ENCODE data around the gene MID1.
A peak's percentile ranks its signal among the peaks of the same experiment; 100 is the strongest.
"Not testable (repeated sequence)": the region's sequence is repeated elsewhere in the genome, so short reads cannot be mapped to it uniquely, and the experiment has no call there.

The MID1 gene

DNA sequence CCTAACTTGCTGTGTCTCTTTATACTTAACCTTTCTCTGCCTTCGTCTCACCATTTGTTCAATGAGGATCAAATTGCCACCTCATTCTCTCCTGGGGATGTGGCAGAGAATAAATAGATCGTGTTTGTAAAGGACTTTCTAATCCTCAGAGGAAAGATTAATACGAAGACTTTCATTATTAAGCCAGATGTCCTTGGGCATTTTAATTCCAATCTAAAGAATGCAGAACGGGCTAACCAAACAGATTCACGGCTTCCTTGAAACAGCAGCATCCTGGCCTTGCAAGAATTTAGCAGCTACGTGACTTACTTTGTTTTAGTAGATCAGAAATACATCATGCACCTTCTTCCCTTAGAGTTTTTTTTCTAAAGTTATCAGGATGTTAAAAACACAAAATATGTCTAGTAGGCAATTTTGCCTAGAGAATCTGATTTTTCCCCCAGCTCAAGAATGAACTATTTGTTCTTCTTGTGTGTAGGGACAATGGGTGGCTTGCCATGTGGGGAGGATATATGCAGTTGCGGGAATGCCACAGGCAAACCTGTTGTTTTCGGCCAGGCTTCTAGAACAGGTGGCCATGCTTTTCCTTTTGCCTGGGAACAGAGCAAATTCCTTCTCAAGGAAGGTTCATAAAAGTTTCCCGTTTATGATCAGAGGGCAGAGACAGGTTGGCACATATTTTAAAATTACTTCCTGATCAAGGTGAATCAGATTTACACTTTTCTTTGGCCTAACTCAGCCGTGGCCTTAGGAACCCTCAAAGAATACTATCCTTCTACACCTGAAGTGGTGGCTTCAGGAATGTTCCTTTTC lies 3.0 kb downstream of the MID1 start:
- no peak for DNase-seq

- peak; percentile 15 for DNase-seq
These were observed 4.2 kb downstream of the MID1 start for GRCh38 chrX:10615931-10616774.

GRCh38 chrX:10612215-10612614 lies 8.2 kb downstream of the MID1 start:
- no peak for DNase-seq

GRCh38 chrX:10611441-10612090 lies 8.8 kb downstream of the MID1 start:
- DNase-seq, result no peak

GRCh38 chrX:10608099-10608498 lies 12.3 kb downstream of the MID1 start:
- DNase-seq, result no peak

GRCh38 chrX:10607233-10607632 lies 13.2 kb downstream of the MID1 start:
- no peak for DNase-seq

DNA sequence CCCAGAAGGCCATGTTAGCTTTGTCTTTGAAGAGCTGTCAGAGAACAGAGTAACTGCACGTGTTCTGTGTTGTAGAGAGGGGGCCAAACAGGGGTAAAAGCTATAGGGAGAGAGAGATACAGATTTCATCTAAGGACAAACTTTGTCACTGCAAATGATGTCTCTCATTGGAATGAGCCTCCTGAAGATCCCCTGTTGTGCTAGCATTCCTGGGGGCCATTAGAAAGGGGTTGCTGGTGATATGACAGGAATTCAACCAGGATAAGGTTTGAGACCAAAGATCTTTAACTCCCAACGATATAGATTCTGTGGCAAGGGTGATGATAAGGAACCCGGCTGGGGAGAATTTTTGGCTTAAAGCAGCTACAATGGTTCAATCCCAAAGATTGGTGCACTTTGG lies 16.8 kb downstream of the MID1 start:
- DNase-seq, result no peak

DNA sequence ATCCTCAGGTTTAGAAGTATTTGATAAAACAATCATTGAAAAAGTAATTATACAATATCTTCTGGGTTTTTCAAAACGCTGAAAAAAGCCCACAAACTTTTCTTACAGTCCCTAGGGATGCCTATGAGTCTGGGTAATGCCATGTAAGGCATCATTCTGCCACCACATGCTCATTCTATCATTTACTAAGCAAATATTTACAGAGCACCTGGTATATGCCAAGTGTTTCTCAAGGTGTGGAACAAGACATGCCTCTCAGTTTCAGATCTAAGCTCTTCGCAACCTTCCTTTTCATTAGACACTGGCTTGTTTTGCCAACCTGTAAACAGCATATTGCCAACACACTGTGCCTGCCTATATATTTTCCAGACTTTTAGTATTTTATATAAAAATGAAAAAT lies 17.7 kb downstream of the MID1 start:
- no peak for DNase-seq

DNA sequence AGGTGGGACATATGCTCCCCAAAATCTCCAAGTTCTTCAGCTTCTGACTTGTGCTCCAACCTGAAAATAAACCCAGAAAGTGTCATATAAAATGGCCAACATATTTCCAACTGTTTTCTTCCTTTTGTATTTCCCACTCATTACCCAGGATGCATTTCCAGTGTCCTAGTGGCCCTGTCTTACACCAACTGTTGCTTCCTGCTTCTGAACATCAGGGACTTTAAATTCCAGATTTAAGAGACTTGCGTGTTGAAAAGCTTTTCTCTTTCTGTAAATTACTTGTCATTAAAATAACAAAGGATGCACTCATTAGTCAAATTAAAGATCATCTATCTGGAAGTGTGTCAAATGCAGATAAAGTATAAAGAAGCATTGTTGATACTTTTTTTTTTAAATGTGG lies 19.9 kb downstream of the MID1 start:
- DNase-seq, result no peak

GRCh38 chrX:10598540-10598939 lies 21.8 kb downstream of the MID1 start:
- no peak for DNase-seq

GRCh38 chrX:10597871-10598270 lies 22.5 kb downstream of the MID1 start:
- DNase-seq, result no peak

GRCh38 chrX:10591363-10592335 lies 28.7 kb downstream of the MID1 start:
- no peak for DNase-seq

DNA sequence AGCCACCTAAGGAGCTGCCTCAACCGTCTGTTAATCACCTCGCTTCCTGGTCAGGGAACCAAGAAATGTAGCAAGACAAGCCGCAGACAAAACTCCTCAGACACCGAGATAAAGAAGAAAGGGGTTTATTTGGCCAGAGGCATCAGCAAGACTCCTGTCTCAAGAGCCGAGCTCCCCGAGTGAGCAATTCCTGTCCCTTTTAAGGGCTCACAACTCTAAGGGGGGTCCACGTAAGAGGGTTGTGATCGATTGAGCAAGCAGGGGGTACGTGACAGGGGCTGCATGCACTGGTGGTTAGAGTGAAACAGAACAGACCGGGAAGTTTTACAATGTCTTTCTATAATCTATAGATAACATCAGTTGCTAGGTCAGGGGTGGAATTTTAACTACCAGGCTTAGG lies 30.6 kb downstream of the MID1 start:
- not testable (repeated sequence) for DNase-seq

GRCh38 chrX:10589098-10589497 lies 31.3 kb downstream of the MID1 start:
- no peak for DNase-seq

GRCh38 chrX:10584882-10585281 lies 35.5 kb downstream of the MID1 start:
- not testable (repeated sequence) for DNase-seq

DNA sequence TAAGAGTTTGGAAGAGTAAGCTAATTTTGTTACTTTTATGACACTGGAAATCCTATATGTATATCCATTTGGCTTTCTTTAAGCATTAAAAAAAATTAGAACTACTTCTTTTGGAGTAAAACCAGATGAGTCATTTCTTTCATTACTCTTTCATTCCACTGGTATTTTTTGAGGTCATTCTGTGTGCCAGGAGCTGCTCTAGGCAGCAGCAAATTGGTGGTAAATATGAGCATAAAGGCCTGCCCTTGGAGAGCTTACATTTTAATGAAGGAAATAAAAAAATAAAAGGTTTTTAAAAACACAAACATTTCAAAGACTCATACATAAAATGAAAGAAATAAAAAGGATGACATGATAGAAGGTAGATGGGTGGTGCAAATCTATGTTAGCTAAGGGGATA lies 37.4 kb downstream of the MID1 start:
- DNase-seq, result no peak

GRCh38 chrX:10582215-10582733 lies 38.1 kb downstream of the MID1 start:
- no peak for DNase-seq

GRCh38 chrX:10579112-10580011 lies 41.0 kb downstream of the MID1 start:
- DNase-seq, result no peak

DNA sequence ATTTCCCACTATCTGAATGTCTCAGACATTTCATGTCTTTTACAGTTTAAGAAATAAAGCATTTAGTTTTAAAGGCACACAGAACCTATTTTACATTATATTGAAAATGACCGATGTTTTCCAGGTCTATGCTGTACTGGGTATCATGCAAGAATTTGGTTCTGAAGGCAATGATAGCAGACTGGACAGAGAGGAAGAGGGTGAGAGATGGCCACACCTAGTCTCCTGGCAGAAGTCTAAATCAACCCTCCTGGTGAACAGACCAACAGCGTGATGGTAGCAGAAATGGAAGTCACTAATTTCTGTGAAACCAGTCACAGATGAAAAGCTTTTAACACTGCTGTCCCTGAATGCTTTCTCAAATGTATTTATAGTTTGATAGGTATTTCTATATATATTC lies 41.9 kb downstream of the MID1 start:
- no peak for DNase-seq

DNA sequence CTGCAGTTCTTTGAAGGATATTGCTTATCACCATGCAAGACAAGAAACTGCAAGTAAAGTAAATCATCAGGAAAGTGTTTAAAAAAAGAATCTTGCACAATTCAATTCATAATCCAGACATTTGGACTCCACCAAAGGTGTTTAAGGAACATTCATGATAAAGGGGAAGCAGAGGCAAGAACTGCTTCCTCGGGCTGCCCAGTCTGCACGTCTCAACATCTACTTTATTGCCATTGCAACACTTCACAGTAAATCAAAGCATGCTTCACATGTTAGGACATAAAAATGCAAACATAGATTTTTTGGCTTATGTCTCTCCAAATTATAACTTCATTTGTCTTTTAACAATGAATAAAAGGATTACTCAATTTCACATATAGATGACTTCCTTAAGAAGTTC lies 42.5 kb downstream of the MID1 start:
- no peak for DNase-seq
